B cell (primary cell): ENCODE results near the gene HOXB7.

Experiments used
- CTCF ChIP-seq: fragments of 200-600 bp; IDR thresholded peaks from one replicate; pipeline ENCODE4 v1.8.0; 2022; ENCODE audit warnings: antibody characterized with exemption, mild to moderate bottlenecking
- EZH2 ChIP-seq: IDR thresholded peaks from 2 replicates; pipeline ENCODE4 v1.6.1; 2012; ENCODE audit warnings: borderline replicate concordance, low read depth, mild to moderate bottlenecking, moderate library complexity, low read length; ENCODE audit not compliant: insufficient read depth, poor library complexity, severe bottlenecking

- TF ChIP-seq CTCF = no peak
- no peak for TF ChIP-seq EZH2
Observed at GRCh38 chr17:48600244-48601098, 10.3 kb downstream of the HOXB7 start.
